Hematopoietic multipotent progenitor cell (in vitro differentiated cells): ENCODE data around the gene PTCH2. TPM values are rescaled to one million over a fixed set of nuclear protein-coding genes. Genes with fewer than 3 reads are reported as not detected.
A peak's percentile ranks its signal among the peaks of the same experiment; 100 is the strongest.

Experiments used
- DNase-seq, 3 donors: peaks; one replicate each; pipeline ENCODE4 v3.0.0-alpha.2; 2011 to 2015; ENCODE audit warnings: low read depth in 2 of 3, low spot score in 2 of 3
- small RNA-seq: library from RNA; depleted of rRNA; stranded (forward); fragments of <200 nt; gene quantifications from one replicate; pipeline ENCODE3, GENCODE V24; 2012
- total RNA-seq: library from RNA; depleted of rRNA; stranded (reverse); fragments of >200 nt; gene quantifications from one replicate; pipeline ENCODE4 v1.2.3, GENCODE V29; 2012

The PTCH2 gene
- total RNA-seq, 1 donor = 0.27 TPM

- no peak for DNase-seq
Observed at GRCh38 chr1:44785029-44785380, 58.0 kb downstream of the PTCH2 start.

GRCh38 chr1:44784094-44785028 is 58.7 kb downstream of the PTCH2 start:
- DNase-seq = peak in 1 of 3 donors; percentile 33

- no peak for DNase-seq
Observed at GRCh38 chr1:44783697-44784093, 59.4 kb downstream of the PTCH2 start.

GRCh38 chr1:44780583-44781121 is 62.4 kb downstream of the PTCH2 start:
- no peak for DNase-seq

GRCh38 chr1:44778705-44779576 is 64.1 kb downstream of the PTCH2 start:
- DNase-seq = no peak

- no peak for DNase-seq
Observed at GRCh38 chr1:44777969-44778635, 65.0 kb downstream of the PTCH2 start.

GRCh38 chr1:44777547-44777946 is 65.5 kb downstream of the PTCH2 start:
- no peak for DNase-seq

GRCh38 chr1:44776730-44777068 is 66.4 kb downstream of the PTCH2 start:
- no peak for DNase-seq

GRCh38 chr1:44775930-44776729 is 66.9 kb downstream of the PTCH2 start:
- DNase-seq = peak in 2 of 3 donors; percentile 52 to 60

GRCh38 chr1:44775078-44775929 is 67.7 kb downstream of the PTCH2 start, which contains the start of gene RPS8:
TSS of gene RPS8 (plus strand) at chr1:44775540. CDS start at chr1:44775597, 57 bp downstream.
- peak; percentile 80 to 96 (median 93) for DNase-seq

Small RNA genes lying within 50 kb of the gene (small RNA-seq; reads per million reads assigned to genes)
- not detected for gene AL136380.1
- gene SNORD38A = 2,387 reads per million, percentile 99 among the genes with 10 or more reads in this experiment
- not detected for gene SNORD38B
- gene SNORD46 = 50.1 reads per million, percentile 96 among the genes with 10 or more reads in this experiment
- gene SNORD55 = not detected

Other genes starting within 250 kb of the PTCH2 start
- gene TMEM53, start 168.8 kb downstream of the PTCH2 start, total RNA-seq = 12.7 TPM
- gene ARMH1, start 168.5 kb downstream of the PTCH2 start, total RNA-seq = 339 TPM
- not detected for gene RNU5D-1, start 112.1 kb downstream of the PTCH2 start, total RNA-seq
- gene KIF2C, start 103.4 kb downstream of the PTCH2 start, total RNA-seq = 3.0 TPM
- gene RPS8, start 67.7 kb downstream of the PTCH2 start, total RNA-seq = 3,219 TPM
- gene BEST4, start 55.1 kb downstream of the PTCH2 start, total RNA-seq = 0.27 TPM
- 48.5 TPM for gene PLK3, start 42.9 kb downstream of the PTCH2 start, total RNA-seq
- gene DYNLT4, start 35.9 kb downstream of the PTCH2 start, total RNA-seq = 2.2 TPM
- 3.5 TPM for gene BTBD19, start 34.7 kb downstream of the PTCH2 start, total RNA-seq
- gene EIF2B3, start 143.3 kb upstream of the PTCH2 start, total RNA-seq = 13.7 TPM
- 27.2 TPM for gene HECTD3, start 168.1 kb upstream of the PTCH2 start, total RNA-seq
- 290 TPM for gene UROD, start 169.0 kb upstream of the PTCH2 start, total RNA-seq